Sigmoid colon (tissue), 7 donors: ENCODE measurements around the gene RAD51D. TPM values are rescaled to one million over a fixed set of nuclear protein-coding genes. Genes with fewer than 3 reads are reported as not detected.

ENCODE experiments used
- DNase-seq: peaks from one replicate; pipeline ENCODE4 v3.0.0-alpha.2; 2019
- H3K27ac ChIP-seq, 4 donors: fragments of 200-600 bp; sonication (generic); one replicate each; pipeline ENCODE4 v1.5.1; 2016 to 2019; ENCODE audit warnings: mild to moderate bottlenecking in 1 of 4
- H3K27me3 ChIP-seq, 3 donors: fragments of 200-600 bp; sonication (generic); one replicate each; pipeline ENCODE4 v1.5.1; 2019; ENCODE audit warnings: mild to moderate bottlenecking in 1 of 3
- H3K36me3 ChIP-seq, 4 donors: fragments of 200-600 bp; sonication (generic); one replicate each; pipeline ENCODE4 v1.5.1; 2016 to 2019
- H3K4me1 ChIP-seq, 4 donors: fragments of 200-600 bp; sonication (generic); one replicate each; pipeline ENCODE4 v1.5.1; 2017 to 2019
- H3K4me3 ChIP-seq, 4 donors: fragments of 200-600 bp; sonication (generic); one replicate each; pipeline ENCODE4 v1.5.1; 2017 to 2019; ENCODE audit warnings: mild to moderate bottlenecking in 2 of 4, moderate library complexity in 1 of 4
- H3K9me3 ChIP-seq, 4 donors: fragments of 200-600 bp in 3 of 4; sonication (generic) in 3 of 4; one replicate each; pipeline versions ENCODE4 v1.5.1 to v1.6.1; 2013 to 2019
- EP300 ChIP-seq, 4 donors: sonication (generic); formaldehyde crosslinking; IDR thresholded peaks; one replicate each; pipeline ENCODE4 v1.6.1; 2017; ENCODE audit warnings: antibody characterized with exemption in 4 of 4
- POLR2A ChIP-seq, 2 donors: fragments of 450-650 bp; IDR thresholded peaks; one replicate each; pipeline ENCODE4 v1.6.1; 2016; ENCODE audit warnings: antibody characterized with exemption in 2 of 2, mild to moderate bottlenecking in 2 of 2, moderate library complexity in 2 of 2
- POLR2AphosphoS5 ChIP-seq, 4 donors: sonication (generic); formaldehyde crosslinking; IDR thresholded peaks; one replicate each; pipeline ENCODE4 v1.6.1; 2017; ENCODE audit warnings: antibody characterized with exemption in 4 of 4
- WGBS, 2 donors: extraction: QIAGEN DNeasy Blood & Tissue Kit; methylation state at CpG; one replicate each; pipeline ENCODE4 v1.1.7; 2013; 5-methylcytosine and 5-hydroxymethylcytosine counted together
- intact Hi-C: fragments of 100-400 bp; cut with DNase I; formaldehyde crosslinking; loops from one replicate; pipeline ENCODE4 v1.15.1; 2023
- polyA plus RNA-seq, 3 donors: library from polyadenylated mRNA; stranded (reverse); fragments of 200-250 nt; gene quantifications; one replicate each; pipeline ENCODE4 v1.2.3, GENCODE V29; 2013
- total RNA-seq, 4 donors: library from RNA; depleted of rRNA; stranded (reverse); fragments of >200 nt; gene quantifications; one replicate each; pipeline ENCODE4 v1.1.0, GENCODE V29; 2016
- TF ChIP-seq, protein P1 (sequence below), 4 experiments: fragments of 450-650 bp in 3 of 4; fragments of 200-600 bp in 1 of 4; IDR thresholded peaks; one replicate each; pipeline ENCODE4 v1.5.1; 2016 to 2019; ENCODE audit warnings: antibody characterized with exemption in 4 of 4, mild to moderate bottlenecking in 3 of 4, moderate library complexity in 2 of 4
- donor health status: healthy with polysubstance abuse.
- donor health status: Bipolar disorder and iron deficiency.
- donor health status: healthy.

The RAD51D gene
- total and polyA plus RNA-seq, 7 donors, result 2.8 to 12.6 (median 7.6) TPM

DNA sequence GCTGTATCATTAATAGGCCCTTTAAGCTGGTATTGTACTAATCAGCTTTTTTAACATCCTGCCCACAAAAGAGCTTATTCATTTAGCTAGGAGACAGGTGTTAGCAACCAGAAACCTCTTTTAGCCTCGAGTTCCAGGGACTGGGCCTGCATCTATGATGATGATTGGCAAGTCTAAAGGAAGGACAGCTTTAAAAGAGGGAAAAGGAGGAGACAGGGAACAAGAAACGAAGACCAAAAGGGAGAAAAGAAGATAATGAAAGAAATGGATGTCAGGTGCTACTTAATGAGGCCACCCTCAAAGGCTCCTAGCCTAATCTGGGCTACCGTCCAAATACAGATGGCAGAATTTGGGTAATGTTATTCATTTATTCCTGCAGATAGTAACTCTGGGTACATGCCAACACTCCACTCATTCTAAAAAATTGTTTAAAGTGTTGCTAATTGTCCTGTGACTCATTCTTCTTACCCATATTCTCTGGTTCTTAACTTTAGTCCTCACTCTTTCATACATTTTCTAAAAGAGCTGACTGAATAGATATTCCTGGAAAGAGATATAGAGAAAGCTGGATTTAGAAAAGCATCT is 37.5 kb downstream of the RAD51D start:
- Histone ChIP-seq H3K36me3 (no peaks in the 10 kb centered on the region), H3K9me3 (no peaks in the 10 kb centered on the region), H3K27me3 (no peaks in the 10 kb centered on the region), H3K4me1 (peaks cover 0 to 28% (median 24%) of the 10 kb centered on the region in 4 donors), H3K4me3 (no peak overlapping the region), H3K27ac (no peak overlapping the region)
- intact Hi-C loops, result no loop called here
- WGBS, 2 donors, result 12 to 45% methylated on average over 3 of the region's 3 CpGs
- no peak for DNase-seq
- TF ChIP-seq, protein P1, sequence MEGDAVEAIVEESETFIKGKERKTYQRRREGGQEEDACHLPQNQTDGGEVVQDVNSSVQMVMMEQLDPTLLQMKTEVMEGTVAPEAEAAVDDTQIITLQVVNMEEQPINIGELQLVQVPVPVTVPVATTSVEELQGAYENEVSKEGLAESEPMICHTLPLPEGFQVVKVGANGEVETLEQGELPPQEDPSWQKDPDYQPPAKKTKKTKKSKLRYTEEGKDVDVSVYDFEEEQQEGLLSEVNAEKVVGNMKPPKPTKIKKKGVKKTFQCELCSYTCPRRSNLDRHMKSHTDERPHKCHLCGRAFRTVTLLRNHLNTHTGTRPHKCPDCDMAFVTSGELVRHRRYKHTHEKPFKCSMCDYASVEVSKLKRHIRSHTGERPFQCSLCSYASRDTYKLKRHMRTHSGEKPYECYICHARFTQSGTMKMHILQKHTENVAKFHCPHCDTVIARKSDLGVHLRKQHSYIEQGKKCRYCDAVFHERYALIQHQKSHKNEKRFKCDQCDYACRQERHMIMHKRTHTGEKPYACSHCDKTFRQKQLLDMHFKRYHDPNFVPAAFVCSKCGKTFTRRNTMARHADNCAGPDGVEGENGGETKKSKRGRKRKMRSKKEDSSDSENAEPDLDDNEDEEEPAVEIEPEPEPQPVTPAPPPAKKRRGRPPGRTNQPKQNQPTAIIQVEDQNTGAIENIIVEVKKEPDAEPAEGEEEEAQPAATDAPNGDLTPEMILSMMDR (IDR thresholded peaks at IDR 0.05), result no peak
- TF ChIP-seq POLR2AphosphoS5 (IDR thresholded peaks at IDR 0.05), result no peak

DNA sequence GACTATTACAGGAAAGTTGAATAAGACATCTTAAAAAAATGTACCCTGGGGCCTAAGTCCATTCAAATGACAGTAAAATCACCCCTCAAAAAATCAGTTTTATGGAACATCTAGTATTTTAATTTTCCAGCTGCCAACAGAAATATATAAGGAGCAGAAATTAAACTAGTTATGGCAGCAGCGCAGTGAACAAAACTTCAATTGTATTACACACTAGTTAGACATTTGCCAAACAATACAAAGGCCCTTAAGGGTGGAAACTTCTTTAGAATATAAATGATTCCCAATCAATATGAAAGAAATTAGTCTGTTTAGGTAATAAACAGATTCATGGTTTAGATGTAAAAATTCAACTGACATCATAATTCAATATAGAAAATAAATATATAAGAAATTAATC is 38.0 kb downstream of the RAD51D start:
- intact Hi-C loops, result no loop called here
- Histone ChIP-seq H3K4me1 (peaks cover 0 to 23% (median 21%) of the 10 kb centered on the region in 4 donors), H3K36me3 (no peaks in the 10 kb centered on the region), H3K9me3 (no peaks in the 10 kb centered on the region), H3K27me3 (no peaks in the 10 kb centered on the region), H3K4me3 (no peak overlapping the region), H3K27ac (no peak overlapping the region)
- 85 to 97% methylated on average over 1 of the region's 1 CpG for WGBS, 2 donors
- TF ChIP-seq EP300 (IDR thresholded peaks at IDR 0.05) (no peak), POLR2AphosphoS5 (IDR thresholded peaks at IDR 0.05) (no peak), POLR2A (IDR thresholded peaks at IDR 0.05) (no peak)
- TF ChIP-seq, protein P1 (IDR thresholded peaks at IDR 0.05), result no peak
- no peak for DNase-seq

DNA sequence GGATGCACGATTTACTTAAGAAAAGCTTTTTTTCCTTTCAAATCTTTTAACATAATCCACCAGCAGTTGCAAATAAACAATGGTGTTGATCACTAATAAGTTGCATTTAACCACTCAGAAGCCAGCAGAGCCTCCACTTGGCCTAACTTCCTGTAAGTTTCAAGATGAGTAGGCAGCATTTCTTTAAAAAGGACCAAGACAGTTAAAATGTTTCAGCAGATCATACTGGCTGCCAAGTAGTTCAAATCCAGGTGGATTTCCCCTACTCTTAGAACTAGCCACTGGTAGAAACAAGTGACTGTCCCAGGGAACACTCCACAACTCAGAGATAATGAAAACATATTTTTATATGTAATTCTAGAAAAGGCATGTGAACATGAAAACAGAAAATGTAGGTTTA is 39.1 kb downstream of the RAD51D start:
- 63 to 78% methylated on average over 1 of the region's 1 CpG for WGBS, 2 donors
- Histone ChIP-seq H3K4me1 (peaks cover 0 to 26% (median 20%) of the 10 kb centered on the region in 4 donors), H3K36me3 (no peaks in the 10 kb centered on the region), H3K4me3 (no peak overlapping the region), H3K27me3 (no peaks in the 10 kb centered on the region), H3K27ac (no peak overlapping the region), H3K9me3 (no peaks in the 10 kb centered on the region)
- intact Hi-C loops, result no loop called here
- TF ChIP-seq, protein P1 (IDR thresholded peaks at IDR 0.05), result no peak
- TF ChIP-seq EP300 (IDR thresholded peaks at IDR 0.05), result no peak
- no peak for TF ChIP-seq POLR2A (IDR thresholded peaks at IDR 0.05)
- TF ChIP-seq POLR2AphosphoS5 (IDR thresholded peaks at IDR 0.05), result no peak
- DNase-seq, result no peak

DNA sequence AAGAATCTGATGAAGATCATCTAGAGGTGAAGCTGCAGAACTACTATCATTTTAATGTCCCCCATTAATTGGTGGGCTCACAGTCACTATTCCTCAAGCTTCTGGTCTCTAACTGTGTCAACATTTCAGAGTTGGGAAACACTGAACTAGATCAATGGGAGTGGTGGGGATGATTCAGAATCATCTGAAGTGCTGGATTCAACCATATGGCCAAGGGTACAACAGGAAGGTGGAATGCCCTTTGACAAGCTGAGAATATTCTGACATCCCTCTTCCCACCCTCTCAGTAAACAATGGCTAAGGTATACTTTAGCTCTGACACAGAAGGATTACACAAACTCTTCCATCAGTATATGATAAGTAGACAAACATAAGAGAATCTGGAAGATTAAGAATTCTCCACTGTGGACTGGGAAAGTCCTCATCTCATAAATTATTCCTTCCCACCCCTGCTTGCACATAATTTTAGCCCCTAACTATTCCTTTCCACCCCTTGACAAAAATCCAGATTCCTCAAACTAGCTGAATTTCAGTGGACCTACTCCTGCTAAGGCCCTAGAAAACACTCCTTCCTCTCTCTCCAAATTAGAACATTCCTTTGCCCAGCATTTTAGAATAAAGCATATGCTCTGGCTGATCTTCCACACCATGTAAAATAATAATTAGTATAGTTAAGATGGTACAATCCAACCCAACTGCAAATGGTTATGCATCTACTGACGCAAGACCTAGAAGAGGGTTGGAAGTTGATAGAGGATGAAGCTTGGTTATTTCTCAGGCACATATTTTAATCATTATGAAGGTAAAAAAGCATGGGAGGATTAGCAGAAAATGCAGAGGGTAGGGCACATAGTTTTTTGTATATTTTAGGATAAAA is 39.9 kb downstream of the RAD51D start:
- intact Hi-C loops, result no loop called here
- H3K4me1 ChIP-seq, result peaks cover 0 to 31% (median 27%) of the 10 kb centered on the region in 4 donors
- H3K27ac ChIP-seq, result no peak overlapping the region

More for the DNA sequence above, 39.9 kb downstream of the RAD51D start:
- no peaks in the 10 kb centered on the region for H3K27me3 ChIP-seq
- no peak for DNase-seq
- 92 to 100% methylated on average over 1 of the region's 1 CpG for WGBS, 2 donors
- H3K9me3 ChIP-seq, result no peaks in the 10 kb centered on the region
- TF ChIP-seq, protein P1 (IDR thresholded peaks at IDR 0.05), result no peak
- no peak for TF ChIP-seq POLR2A (IDR thresholded peaks at IDR 0.05)
- TF ChIP-seq POLR2AphosphoS5 (IDR thresholded peaks at IDR 0.05), result no peak
- TF ChIP-seq EP300 (IDR thresholded peaks at IDR 0.05), result no peak
- no peak overlapping the region for H3K4me3 ChIP-seq
- no peaks in the 10 kb centered on the region for H3K36me3 ChIP-seq
